GM12874 (cell line): ENCODE data around the gene TAF1B.

Source experiments
- TF ChIP-seq, protein P1 (sequence below): IDR thresholded peaks from 2 replicates; pipeline ENCODE4 v1.5.1; 2011; ENCODE audit warnings: low read depth, mild to moderate bottlenecking, control low read depth, low read length, moderate library complexity; ENCODE audit not compliant: insufficient read depth

TAF1B gene

DNA sequence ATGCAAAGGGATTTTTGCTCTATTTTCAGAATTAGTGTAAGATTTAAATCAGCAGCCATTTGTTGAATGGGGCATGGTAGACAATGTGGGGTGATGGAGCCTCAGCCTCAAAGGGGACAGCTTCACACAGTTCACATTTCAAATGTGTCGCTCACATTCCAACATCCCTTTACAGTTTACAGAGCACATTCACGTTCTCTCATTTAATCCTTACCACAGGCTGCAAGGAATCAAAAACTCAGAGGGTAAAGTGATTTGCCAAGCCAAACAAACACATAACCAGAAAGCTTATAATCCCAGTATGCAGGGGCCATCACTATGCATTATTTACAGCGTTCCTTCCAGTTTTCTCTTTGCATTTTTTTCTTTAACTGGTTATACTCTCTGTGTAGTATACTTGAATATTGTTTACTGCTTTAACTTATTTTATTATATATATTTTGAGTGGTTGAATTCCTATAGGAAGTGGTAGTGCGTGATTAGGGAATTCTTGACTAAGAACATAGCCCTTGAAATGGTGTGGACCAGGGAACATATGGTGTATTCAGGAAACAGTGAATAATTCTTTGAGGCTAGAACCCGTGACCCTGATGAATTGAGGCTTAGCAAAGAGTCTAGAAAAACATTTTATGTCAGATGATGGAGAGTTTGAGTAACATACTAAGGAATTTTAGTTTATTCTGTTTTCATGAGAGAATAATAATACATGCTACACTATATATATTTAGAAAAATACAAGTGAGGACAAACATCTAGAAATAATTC, 18.1 kb upstream of the TAF1B start:
- TF ChIP-seq, protein P1, sequence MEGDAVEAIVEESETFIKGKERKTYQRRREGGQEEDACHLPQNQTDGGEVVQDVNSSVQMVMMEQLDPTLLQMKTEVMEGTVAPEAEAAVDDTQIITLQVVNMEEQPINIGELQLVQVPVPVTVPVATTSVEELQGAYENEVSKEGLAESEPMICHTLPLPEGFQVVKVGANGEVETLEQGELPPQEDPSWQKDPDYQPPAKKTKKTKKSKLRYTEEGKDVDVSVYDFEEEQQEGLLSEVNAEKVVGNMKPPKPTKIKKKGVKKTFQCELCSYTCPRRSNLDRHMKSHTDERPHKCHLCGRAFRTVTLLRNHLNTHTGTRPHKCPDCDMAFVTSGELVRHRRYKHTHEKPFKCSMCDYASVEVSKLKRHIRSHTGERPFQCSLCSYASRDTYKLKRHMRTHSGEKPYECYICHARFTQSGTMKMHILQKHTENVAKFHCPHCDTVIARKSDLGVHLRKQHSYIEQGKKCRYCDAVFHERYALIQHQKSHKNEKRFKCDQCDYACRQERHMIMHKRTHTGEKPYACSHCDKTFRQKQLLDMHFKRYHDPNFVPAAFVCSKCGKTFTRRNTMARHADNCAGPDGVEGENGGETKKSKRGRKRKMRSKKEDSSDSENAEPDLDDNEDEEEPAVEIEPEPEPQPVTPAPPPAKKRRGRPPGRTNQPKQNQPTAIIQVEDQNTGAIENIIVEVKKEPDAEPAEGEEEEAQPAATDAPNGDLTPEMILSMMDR = no peak

DNA sequence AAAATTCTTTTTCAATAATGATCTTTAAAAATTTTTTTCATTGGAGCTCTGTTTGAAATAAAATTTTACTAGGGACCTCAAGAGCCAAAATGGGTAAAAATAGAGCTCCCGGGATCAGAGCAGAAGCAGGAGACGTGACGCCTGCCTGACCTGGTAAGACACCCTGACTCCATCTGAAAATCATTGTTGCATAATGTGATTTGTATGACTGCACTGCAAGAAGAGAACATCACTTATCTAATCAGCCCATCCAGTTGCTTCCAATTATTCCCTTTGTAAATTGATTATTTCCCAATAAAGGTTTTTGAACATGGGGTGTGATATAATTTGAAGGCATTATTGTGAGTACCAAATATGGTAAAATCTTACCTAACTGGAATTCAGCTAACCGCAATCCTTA, 17.1 kb upstream of the TAF1B start:
- TF ChIP-seq, protein P1 = no peak

DNA sequence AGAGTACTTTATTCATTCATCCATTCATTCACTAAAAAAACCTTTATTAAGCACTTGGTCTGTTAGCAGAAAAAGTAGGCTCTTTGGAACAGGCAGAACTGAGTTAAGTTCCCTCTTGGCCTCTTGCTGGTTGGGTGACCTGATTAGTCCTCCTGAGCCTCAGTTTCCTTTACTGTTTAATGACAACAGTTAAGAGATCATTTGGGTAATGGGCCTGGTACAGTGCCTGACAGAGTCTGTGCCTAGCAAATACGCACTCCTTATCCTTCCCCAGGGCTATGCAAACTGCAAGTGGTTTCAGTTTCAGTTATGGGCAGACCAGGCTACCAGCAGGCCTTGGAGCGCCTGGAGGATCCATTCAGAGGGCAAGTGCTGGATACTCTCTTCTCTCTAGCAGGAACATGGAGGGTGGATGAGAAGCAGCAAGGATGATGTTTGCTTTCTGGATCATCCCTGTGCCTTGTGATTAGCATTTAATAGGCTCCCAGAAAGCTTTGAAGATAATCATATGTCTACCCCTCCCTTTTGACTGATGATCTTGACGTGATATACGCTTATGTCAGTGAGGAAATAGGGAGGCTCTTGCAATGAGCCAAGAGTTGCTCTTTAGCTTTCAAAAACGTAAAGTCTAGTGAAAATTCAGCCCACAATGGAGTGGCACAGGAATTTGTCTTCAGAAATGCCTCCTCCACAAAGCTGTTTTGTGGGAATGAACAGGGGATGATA, 12.4 kb upstream of the TAF1B start:
- TF ChIP-seq, protein P1 = no peak

DNA sequence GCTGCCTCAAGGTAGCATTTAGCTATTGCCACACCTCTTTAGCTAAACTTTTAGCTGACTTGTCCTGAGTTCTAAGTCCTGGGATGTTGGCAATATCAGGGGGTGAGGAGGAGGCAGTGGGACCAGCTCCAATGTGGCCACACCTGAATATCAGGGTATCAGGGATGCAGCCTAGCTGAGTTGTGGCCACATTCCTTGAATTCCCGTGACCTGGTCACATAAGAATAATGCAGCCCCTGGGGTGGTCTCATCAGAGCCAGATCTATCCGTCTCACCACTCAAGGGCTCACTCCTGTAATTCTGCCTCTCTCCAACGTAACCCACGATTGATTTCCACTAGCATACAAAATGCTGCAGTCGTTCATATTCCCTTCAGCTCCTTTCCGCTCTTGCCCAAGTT, 11.6 kb upstream of the TAF1B start:
- TF ChIP-seq, protein P1 = no peak

DNA sequence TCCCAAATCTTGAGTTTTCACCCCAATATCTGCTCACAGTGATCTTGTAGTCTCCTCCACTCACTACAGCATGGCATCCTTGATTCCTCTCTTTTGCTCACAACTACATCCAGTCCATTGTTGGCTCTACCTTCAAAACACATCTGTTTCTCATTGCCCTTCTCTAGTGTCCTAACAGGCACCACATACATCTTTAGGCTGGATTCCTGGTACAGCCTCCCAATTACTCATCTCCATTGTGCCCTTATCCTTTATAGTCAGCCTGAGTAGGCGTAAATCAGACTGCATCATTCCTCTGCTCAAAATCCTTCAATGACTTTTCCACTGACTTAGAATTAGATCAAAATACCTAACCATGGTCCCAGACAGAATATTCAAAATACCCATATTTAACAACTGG, 10.7 kb upstream of the TAF1B start:
- TF ChIP-seq, protein P1 = no peak

DNA sequence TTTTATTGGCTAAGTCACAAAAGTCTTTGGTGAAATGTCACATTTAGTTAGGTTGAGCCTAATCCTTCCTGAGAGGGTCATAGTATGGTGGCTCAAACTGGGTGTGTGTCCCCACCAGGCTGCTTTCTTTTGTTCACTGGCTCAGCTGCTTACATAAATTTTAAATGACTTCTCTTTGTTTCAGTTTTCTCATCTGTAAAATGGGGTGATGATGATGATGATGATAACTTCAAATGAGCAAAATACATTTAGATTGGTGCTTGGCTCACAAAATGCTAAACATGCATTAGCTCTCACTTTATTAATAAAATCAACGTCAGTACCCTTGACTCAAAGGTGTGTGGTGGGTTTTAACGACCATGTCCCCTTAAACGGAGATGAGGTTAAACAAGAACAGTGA, 7.2 kb upstream of the TAF1B start:
- TF ChIP-seq, protein P1 = no peak

DNA sequence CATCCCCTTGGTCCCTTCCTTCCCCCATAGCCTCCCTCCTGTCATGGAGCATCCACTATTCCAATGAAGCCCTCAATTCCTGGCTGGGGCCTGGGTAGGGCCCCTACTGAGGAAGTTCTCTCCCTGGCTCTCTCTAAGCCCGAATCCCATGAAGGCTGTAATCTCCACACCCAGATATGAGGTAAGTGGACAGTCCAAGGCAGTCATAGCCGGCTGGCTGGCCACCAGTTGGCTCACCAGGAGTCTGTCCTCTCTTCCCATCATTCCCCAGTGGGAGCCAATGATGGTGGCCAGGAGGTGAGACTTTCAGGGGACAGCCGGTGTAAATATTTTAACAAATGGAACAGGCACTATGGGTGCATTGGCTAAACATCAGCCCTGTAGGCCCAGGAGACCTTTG, 6.8 kb upstream of the TAF1B start:
- TF ChIP-seq, protein P1 = no peak
